ENCODE data around the gene DGAT2. TPM values are rescaled to one million over a fixed set of nuclear protein-coding genes. Genes with fewer than 3 reads are reported as not detected.

DGAT2 gene
- polyA plus RNA-seq, 1 donor (not counting 4 experiments of a cell fraction or from before 2014, with no cell fraction given), result 1.8 TPM

- no peak for FAIRE-seq
Measured at GRCh38 chr11:75776546-75776945, 8.0 kb downstream of the DGAT2 start.

GRCh38 chr11:75777461-75778110 lies 9.0 kb downstream of the DGAT2 start:
- Histone ChIP-seq H3K36me3 (ENCODE audit: control insufficient read depth in 2 of 2, extremely low read depth in 1 of 2, insufficient read depth in 2 of 2, low read length in 2 of 2) (no peaks in the 10 kb centered on the region), H4K20me1 (ENCODE audit: control insufficient read depth, extremely low read depth, insufficient read depth, low read length) (no peaks in the 10 kb centered on the region), H3K27ac (ENCODE audit: control insufficient read depth, insufficient read depth, low read length) (no peak overlapping the region), H3K4me1 (ENCODE audit: control insufficient read depth, extremely low read depth, insufficient read depth, low read length) (peaks cover 8% of the 10 kb centered on the region), H3K79me2 (ENCODE audit: control insufficient read depth, insufficient read depth, low read length) (no peaks in the 10 kb centered on the region), H3K9me3 (ENCODE audit: control insufficient read depth, low read depth, low read length) (no peaks in the 10 kb centered on the region), H3K4me3 (ENCODE audit: control insufficient read depth in 2 of 3, extremely low read depth in 1 of 3, insufficient read depth in 2 of 3, low read depth in 1 of 3, low read length in 3 of 3) (no peak overlapping the region), H3K9me1 (ENCODE audit: control insufficient read depth, extremely low read depth, insufficient read depth, low read length) (no peaks in the 10 kb centered on the region), H2AFZ (ENCODE audit: control insufficient read depth, low read length) (no peak overlapping the region), H3K27me3 (ENCODE audit: control insufficient read depth, extremely low read depth, insufficient read depth, low read length) (no peaks in the 10 kb centered on the region), H3K9ac (ENCODE audit: control insufficient read depth, extremely low read depth, insufficient read depth, low read length) (no peak overlapping the region), H3K4me2 (ENCODE audit: control insufficient read depth, extremely low read depth, insufficient read depth, low read depth, low read length) (no peak overlapping the region)
- TF ChIP-seq EZH2 (IDR thresholded peaks at IDR 0.05; ENCODE audit: low read length), result no peak
- TF ChIP-seq, protein P1, sequence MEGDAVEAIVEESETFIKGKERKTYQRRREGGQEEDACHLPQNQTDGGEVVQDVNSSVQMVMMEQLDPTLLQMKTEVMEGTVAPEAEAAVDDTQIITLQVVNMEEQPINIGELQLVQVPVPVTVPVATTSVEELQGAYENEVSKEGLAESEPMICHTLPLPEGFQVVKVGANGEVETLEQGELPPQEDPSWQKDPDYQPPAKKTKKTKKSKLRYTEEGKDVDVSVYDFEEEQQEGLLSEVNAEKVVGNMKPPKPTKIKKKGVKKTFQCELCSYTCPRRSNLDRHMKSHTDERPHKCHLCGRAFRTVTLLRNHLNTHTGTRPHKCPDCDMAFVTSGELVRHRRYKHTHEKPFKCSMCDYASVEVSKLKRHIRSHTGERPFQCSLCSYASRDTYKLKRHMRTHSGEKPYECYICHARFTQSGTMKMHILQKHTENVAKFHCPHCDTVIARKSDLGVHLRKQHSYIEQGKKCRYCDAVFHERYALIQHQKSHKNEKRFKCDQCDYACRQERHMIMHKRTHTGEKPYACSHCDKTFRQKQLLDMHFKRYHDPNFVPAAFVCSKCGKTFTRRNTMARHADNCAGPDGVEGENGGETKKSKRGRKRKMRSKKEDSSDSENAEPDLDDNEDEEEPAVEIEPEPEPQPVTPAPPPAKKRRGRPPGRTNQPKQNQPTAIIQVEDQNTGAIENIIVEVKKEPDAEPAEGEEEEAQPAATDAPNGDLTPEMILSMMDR (optimal IDR thresholded peaks at IDR 0.05 in 1 of 3, IDR thresholded peaks at IDR 0.05 in 1 of 3, conservative IDR thresholded peaks at IDR 0.05 in 1 of 3; ENCODE audit: extremely low read depth in 1 of 3, insufficient read depth in 2 of 3, low read length in 3 of 3), result no peak
- dilution Hi-C loops (cut with MboI; ENCODE audit: extremely low pct_ligation_motif_present, low sequenced_read_pairs), result no loop called here
- FAIRE-seq (no peak), DNase-seq (ENCODE audit: low read depth, low spot score) (no peak)

More at GRCh38 chr11:75776546-75776945, 8.0 kb downstream of the DGAT2 start:
- Histone ChIP-seq H3K4me2 (ENCODE audit: control insufficient read depth, extremely low read depth, insufficient read depth, low read depth, low read length) (no peak overlapping the region), H3K27ac (ENCODE audit: control insufficient read depth, insufficient read depth, low read length) (no peak overlapping the region), H3K36me3 (ENCODE audit: control insufficient read depth in 2 of 2, extremely low read depth in 1 of 2, insufficient read depth in 2 of 2, low read length in 2 of 2) (no peaks in the 10 kb centered on the region), H3K79me2 (ENCODE audit: control insufficient read depth, insufficient read depth, low read length) (no peaks in the 10 kb centered on the region), H3K9ac (ENCODE audit: control insufficient read depth, extremely low read depth, insufficient read depth, low read length) (no peak overlapping the region), H2AFZ (ENCODE audit: control insufficient read depth, low read length) (no peak overlapping the region), H3K4me3 (ENCODE audit: control insufficient read depth in 2 of 3, extremely low read depth in 1 of 3, insufficient read depth in 2 of 3, low read depth in 1 of 3, low read length in 3 of 3) (no peak overlapping the region), H4K20me1 (ENCODE audit: control insufficient read depth, extremely low read depth, insufficient read depth, low read length) (no peaks in the 10 kb centered on the region), H3K9me1 (ENCODE audit: control insufficient read depth, extremely low read depth, insufficient read depth, low read length) (no peaks in the 10 kb centered on the region), H3K9me3 (ENCODE audit: control insufficient read depth, low read depth, low read length) (no peaks in the 10 kb centered on the region), H3K27me3 (ENCODE audit: control insufficient read depth, extremely low read depth, insufficient read depth, low read length) (peaks cover 3% of the 10 kb centered on the region), H3K4me1 (ENCODE audit: control insufficient read depth, extremely low read depth, insufficient read depth, low read length) (peaks cover 8% of the 10 kb centered on the region)
- no peak for TF ChIP-seq EZH2 (IDR thresholded peaks at IDR 0.05; ENCODE audit: low read length)
- TF ChIP-seq, protein P1 (optimal IDR thresholded peaks at IDR 0.05 in 1 of 3, IDR thresholded peaks at IDR 0.05 in 1 of 3, conservative IDR thresholded peaks at IDR 0.05 in 1 of 3; ENCODE audit: extremely low read depth in 1 of 3, insufficient read depth in 2 of 3, low read length in 3 of 3), result no peak
- dilution Hi-C loops (cut with MboI; ENCODE audit: extremely low pct_ligation_motif_present, low sequenced_read_pairs), result no loop called here
- DNase-seq (ENCODE audit: low read depth, low spot score), result no peak
